SU-DHL-6 (cell line): ENCODE results near the gene LYSMD1.
"Not testable (repeated sequence)": the region's sequence is repeated elsewhere in the genome, so short reads cannot be mapped to it uniquely, and the experiment has no call there.

Experiments
- CTCF ChIP-seq: fragments of 200-600 bp; sonication (generic); IDR thresholded peaks from one replicate; pipeline ENCODE4 v1.5.1; 2017; ENCODE audit warnings: antibody characterized with exemption, mild to moderate bottlenecking, low read length, moderate library complexity; ENCODE audit not compliant: insufficient read depth, poor library complexity, severe bottlenecking
- EZH2phosphoT487 ChIP-seq: fragments of 200-600 bp; sonication (generic), shearing (Covaris generic); conservative IDR thresholded peaks from 2 replicates; pipeline ENCODE4 v1.6.1; 2018; ENCODE audit warnings: mild to moderate bottlenecking, antibody characterized with exemption, low read length, moderate library complexity, mixed read lengths

GRCh38 chr1:151194894-151195594, 29.3 kb upstream of the LYSMD1 start:
- TF ChIP-seq CTCF, EZH2phosphoT487: not testable (repeated sequence)
